ENCODE measurements around the gene C17orf67.

C17orf67 gene

GRCh38 chr17:56879280-56879679, 45.6 kb upstream of the C17orf67 start:
- H3K4me3 ChIP-seq (ENCODE audit: low read length in 2 of 2) = no peak overlapping the region
- H3K4ac ChIP-seq (ENCODE audit: low read length) = no peak overlapping the region
- no peaks in the 10 kb centered on the region for H3K79me1 ChIP-seq (ENCODE audit: low read depth, low read length)
- H3K18ac ChIP-seq (ENCODE audit: low read length) = no peak overlapping the region
- H3K27ac ChIP-seq (replicated peaks; ENCODE audit: low read length) = no peak overlapping the region
- no peak overlapping the region for H4K8ac ChIP-seq (ENCODE audit: low read depth, low read length)
- H2AFZ ChIP-seq (ENCODE audit: low read length) = no peak overlapping the region
- peaks cover 0 to 5% (median 0%) of the 10 kb centered on the region in 3 experiments for H3K27me3 ChIP-seq (ENCODE audit: control insufficient read depth in 3 of 3, insufficient read depth in 3 of 3, low read depth in 1 of 3, low read length in 3 of 3)
- no peak overlapping the region for H3K9ac ChIP-seq (ENCODE audit: low read depth, low read length, poor library complexity)
- no peak overlapping the region for H3K14ac ChIP-seq (ENCODE audit: low read length)
- no peak overlapping the region for H2AK5ac ChIP-seq (ENCODE audit: low read depth, low read length)
- H3K23ac ChIP-seq (ENCODE audit: low read depth, low read length, poor library complexity) = no peak overlapping the region
- H3K9me3 ChIP-seq (replicated peaks in 1 of 2; ENCODE audit: control insufficient read depth in 2 of 2, insufficient read depth in 1 of 2, low read depth in 1 of 2, low read length in 2 of 2) = peaks cover 0 to 5% of the 10 kb centered on the region in 2 donors
- no peak overlapping the region for H3K4me2 ChIP-seq (ENCODE audit: insufficient read depth, low read length, poor library complexity, severe bottlenecking)
- no peak overlapping the region for H2BK12ac ChIP-seq (ENCODE audit: low read length)
- H3K36me3 ChIP-seq (replicated peaks in 1 of 2; ENCODE audit: control insufficient read depth in 2 of 2, insufficient read depth in 2 of 2, low read length in 2 of 2) = no peaks in the 10 kb centered on the region
- no peaks in the 10 kb centered on the region for H3K4me1 ChIP-seq (ENCODE audit: control insufficient read depth in 2 of 2, insufficient read depth in 1 of 2, low read depth in 1 of 2, low read length in 2 of 2)
- H2BK5ac ChIP-seq (ENCODE audit: low read length) = no peak overlapping the region
- no peak for DNase-seq (ENCODE audit: low spot score)
- no peak overlapping the region for H4K91ac ChIP-seq (ENCODE audit: low read depth, low read length, poor library complexity)
- no peak overlapping the region for H2BK15ac ChIP-seq (ENCODE audit: low read length)
- H2BK120ac ChIP-seq (ENCODE audit: low read depth, low read length) = no peak overlapping the region
- WGBS, 2 donors (ENCODE audit: extremely low coverage in 2 of 2, insufficient read length in 2 of 2, insufficient replicate concordance in 1 of 2) = no CpG with 5 or more reads among the region's 7 CpGs

GRCh38 chr17:56876766-56877179, 43.1 kb upstream of the C17orf67 start:
- no peak for DNase-seq (ENCODE audit: low spot score)
- no peak overlapping the region for H4K8ac ChIP-seq (ENCODE audit: low read depth, low read length)

GRCh38 chr17:56870081-56870651, 36.4 kb upstream of the C17orf67 start:
- no peak overlapping the region for H4K8ac ChIP-seq (ENCODE audit: low read depth, low read length)
- H3K4me2 ChIP-seq (ENCODE audit: insufficient read depth, low read length, poor library complexity, severe bottlenecking) = no peak overlapping the region
- no peak overlapping the region for H2BK15ac ChIP-seq (ENCODE audit: low read length)
- H3K14ac ChIP-seq (ENCODE audit: low read length) = no peak overlapping the region
- no peak overlapping the region for H3K18ac ChIP-seq (ENCODE audit: low read length)
- no peak overlapping the region for H3K4me3 ChIP-seq (ENCODE audit: low read length in 2 of 2)
- H2BK5ac ChIP-seq (ENCODE audit: low read length) = no peak overlapping the region
- no peak overlapping the region for H3K4ac ChIP-seq (ENCODE audit: low read length)
- H4K91ac ChIP-seq (ENCODE audit: low read depth, low read length, poor library complexity) = no peak overlapping the region
- H3K27me3 ChIP-seq (ENCODE audit: control insufficient read depth in 3 of 3, insufficient read depth in 3 of 3, low read depth in 1 of 3, low read length in 3 of 3) = no peaks in the 10 kb centered on the region
- H3K9me3 ChIP-seq (replicated peaks in 1 of 2; ENCODE audit: control insufficient read depth in 2 of 2, insufficient read depth in 1 of 2, low read depth in 1 of 2, low read length in 2 of 2) = no peaks in the 10 kb centered on the region
- no peak overlapping the region for H3K9ac ChIP-seq (ENCODE audit: low read depth, low read length, poor library complexity)
- no peaks in the 10 kb centered on the region for H3K79me1 ChIP-seq (ENCODE audit: low read depth, low read length)
- no peak overlapping the region for H3K27ac ChIP-seq (replicated peaks; ENCODE audit: low read length)
- no peak overlapping the region for H2AFZ ChIP-seq (ENCODE audit: low read length)
- no peak overlapping the region for H2AK5ac ChIP-seq (ENCODE audit: low read depth, low read length)
- no CpG with 5 or more reads among the region's 4 CpGs for WGBS, 2 donors (ENCODE audit: extremely low coverage in 2 of 2, insufficient read length in 2 of 2, insufficient replicate concordance in 1 of 2)
- H3K36me3 ChIP-seq (replicated peaks in 1 of 2; ENCODE audit: control insufficient read depth in 2 of 2, insufficient read depth in 2 of 2, low read length in 2 of 2) = no peaks in the 10 kb centered on the region
- no peaks in the 10 kb centered on the region for H3K4me1 ChIP-seq (ENCODE audit: control insufficient read depth in 2 of 2, insufficient read depth in 1 of 2, low read depth in 1 of 2, low read length in 2 of 2)
- no peak overlapping the region for H2BK12ac ChIP-seq (ENCODE audit: low read length)
- H3K23ac ChIP-seq (ENCODE audit: low read depth, low read length, poor library complexity) = no peak overlapping the region
- H2BK120ac ChIP-seq (ENCODE audit: low read depth, low read length) = no peak overlapping the region
- DNase-seq (ENCODE audit: low spot score) = no peak

More at GRCh38 chr17:56876766-56877179, 43.1 kb upstream of the C17orf67 start:
- Histone ChIP-seq H2AFZ (ENCODE audit: low read length) (no peak overlapping the region), H2BK120ac (ENCODE audit: low read depth, low read length) (no peak overlapping the region), H3K79me1 (ENCODE audit: low read depth, low read length) (no peaks in the 10 kb centered on the region), H3K9ac (ENCODE audit: low read depth, low read length, poor library complexity) (no peak overlapping the region), H3K4me2 (ENCODE audit: insufficient read depth, low read length, poor library complexity, severe bottlenecking) (no peak overlapping the region), H3K27ac (replicated peaks; ENCODE audit: low read length) (no peak overlapping the region), H3K14ac (ENCODE audit: low read length) (no peak overlapping the region), H3K36me3 (replicated peaks in 1 of 2; ENCODE audit: control insufficient read depth in 2 of 2, insufficient read depth in 2 of 2, low read length in 2 of 2) (no peaks in the 10 kb centered on the region), H3K27me3 (ENCODE audit: control insufficient read depth in 3 of 3, insufficient read depth in 3 of 3, low read depth in 1 of 3, low read length in 3 of 3) (peaks cover 0 to 5% (median 0%) of the 10 kb centered on the region in 3 experiments), H3K23ac (ENCODE audit: low read depth, low read length, poor library complexity) (no peak overlapping the region), H2AK5ac (ENCODE audit: low read depth, low read length) (no peak overlapping the region), H3K4ac (ENCODE audit: low read length) (no peak overlapping the region), H2BK12ac (ENCODE audit: low read length) (no peak overlapping the region), H2BK15ac (ENCODE audit: low read length) (no peak overlapping the region), H3K4me3 (ENCODE audit: low read length in 2 of 2) (no peak overlapping the region), H3K9me3 (replicated peaks in 1 of 2; ENCODE audit: control insufficient read depth in 2 of 2, insufficient read depth in 1 of 2, low read depth in 1 of 2, low read length in 2 of 2) (peaks cover 0 to 5% of the 10 kb centered on the region in 2 donors), H3K18ac (ENCODE audit: low read length) (no peak overlapping the region), H2BK5ac (ENCODE audit: low read length) (no peak overlapping the region), H4K91ac (ENCODE audit: low read depth, low read length, poor library complexity) (no peak overlapping the region), H3K4me1 (ENCODE audit: control insufficient read depth in 2 of 2, insufficient read depth in 1 of 2, low read depth in 1 of 2, low read length in 2 of 2) (no peaks in the 10 kb centered on the region)
- WGBS, 2 donors (ENCODE audit: extremely low coverage in 2 of 2, insufficient read length in 2 of 2, insufficient replicate concordance in 1 of 2) = no CpG with 5 or more reads among the region's 7 CpGs

GRCh38 chr17:56868716-56869115, 35.0 kb upstream of the C17orf67 start:
- no peak overlapping the region for H2BK12ac ChIP-seq (ENCODE audit: low read length)
- no peaks in the 10 kb centered on the region for H3K27me3 ChIP-seq (ENCODE audit: control insufficient read depth in 3 of 3, insufficient read depth in 3 of 3, low read depth in 1 of 3, low read length in 3 of 3)
- no peak overlapping the region for H3K9ac ChIP-seq (ENCODE audit: low read depth, low read length, poor library complexity)
- H3K23ac ChIP-seq (ENCODE audit: low read depth, low read length, poor library complexity) = no peak overlapping the region
- H2BK5ac ChIP-seq (ENCODE audit: low read length) = no peak overlapping the region
- H3K27ac ChIP-seq (replicated peaks; ENCODE audit: low read length) = no peak overlapping the region
- no peak overlapping the region for H3K4ac ChIP-seq (ENCODE audit: low read length)
- no peak overlapping the region for H3K4me2 ChIP-seq (ENCODE audit: insufficient read depth, low read length, poor library complexity, severe bottlenecking)
- no CpG with 5 or more reads among the region's 3 CpGs for WGBS, 2 donors (ENCODE audit: extremely low coverage in 2 of 2, insufficient read length in 2 of 2, insufficient replicate concordance in 1 of 2)
- H3K14ac ChIP-seq (ENCODE audit: low read length) = no peak overlapping the region
- peaks cover 0 to 2% of the 10 kb centered on the region in 2 donors for H3K4me1 ChIP-seq (ENCODE audit: control insufficient read depth in 2 of 2, insufficient read depth in 1 of 2, low read depth in 1 of 2, low read length in 2 of 2)
- H3K9me3 ChIP-seq (replicated peaks in 1 of 2; ENCODE audit: control insufficient read depth in 2 of 2, insufficient read depth in 1 of 2, low read depth in 1 of 2, low read length in 2 of 2) = no peaks in the 10 kb centered on the region
- no peak overlapping the region for H2AFZ ChIP-seq (ENCODE audit: low read length)
- H3K18ac ChIP-seq (ENCODE audit: low read length) = no peak overlapping the region
- no peak overlapping the region for H2BK15ac ChIP-seq (ENCODE audit: low read length)
- no peak overlapping the region for H4K91ac ChIP-seq (ENCODE audit: low read depth, low read length, poor library complexity)
- no peak overlapping the region for H2AK5ac ChIP-seq (ENCODE audit: low read depth, low read length)
- no peak overlapping the region for H4K8ac ChIP-seq (ENCODE audit: low read depth, low read length)
- DNase-seq (ENCODE audit: low spot score) = no peak
- no peaks in the 10 kb centered on the region for H3K36me3 ChIP-seq (replicated peaks in 1 of 2; ENCODE audit: control insufficient read depth in 2 of 2, insufficient read depth in 2 of 2, low read length in 2 of 2)
- no peak overlapping the region for H2BK120ac ChIP-seq (ENCODE audit: low read depth, low read length)
- no peaks in the 10 kb centered on the region for H3K79me1 ChIP-seq (ENCODE audit: low read depth, low read length)
- H3K4me3 ChIP-seq (ENCODE audit: low read length in 2 of 2) = no peak overlapping the region

Measured in neuronal stem cell (in vitro differentiated cells).